H1 (cell line): ENCODE results near the gene TTC24. TPM values are rescaled to one million over a fixed set of nuclear protein-coding genes. Genes with fewer than 3 reads are reported as not detected.
A peak's percentile ranks its signal among the peaks of the same experiment; 100 is the strongest.

ENCODE experiments used
- CBX8 ChIP-seq: fragments of 300-800, 300-1000 bp; sonication (generic); IDR thresholded peaks from 2 replicates; pipeline ENCODE4 v1.7.1; 2016; ENCODE audit warnings: low read depth, low read length, borderline replicate concordance
- CHD2 ChIP-seq: IDR thresholded peaks from 2 replicates; pipeline ENCODE4 v1.6.1; 2012; ENCODE audit warnings: low read length, improper control_type of control experiment
- CREB1 ChIP-seq: IDR thresholded peaks from 2 replicates; pipeline ENCODE4 v1.6.1; 2012; ENCODE audit warnings: inconsistent platforms
- EGR1 ChIP-seq: IDR thresholded peaks from 2 replicates; pipeline ENCODE4 v1.6.1; 2011; ENCODE audit warnings: low read depth, low read length, borderline replicate concordance
- GABPA ChIP-seq: IDR thresholded peaks from 2 replicates; pipeline ENCODE4 v1.6.1; 2011; ENCODE audit warnings: mild to moderate bottlenecking, low read length, moderate library complexity, borderline replicate concordance; ENCODE audit not compliant: insufficient read depth
- HDAC2 ChIP-seq, 2 experiments: fragments of 300-600 bp in 1 of 2; sonication (generic) in 1 of 2; IDR thresholded peaks; 2 replicates each; pipeline ENCODE4 v1.6.1; 2011 to 2012; ENCODE audit warnings: low read depth in 2 of 2, low read length in 2 of 2, mild to moderate bottlenecking in 2 of 2, moderate library complexity in 2 of 2, borderline replicate concordance in 1 of 2, inconsistent platforms in 1 of 2
- JUN ChIP-seq: IDR thresholded peaks from 2 replicates; pipeline ENCODE4 v1.6.1; 2011; ENCODE audit warnings: low read depth, mild to moderate bottlenecking, improper control_type of control experiment, low read length
- KDM1A ChIP-seq: fragments of 200-600, 300-600 bp; sonication (generic); IDR thresholded peaks from 2 replicates; pipeline ENCODE4 v1.7.1; 2016; ENCODE audit warnings: mild to moderate bottlenecking, low read length, borderline replicate concordance
- KDM5A ChIP-seq: fragments of 200-600 bp; IDR thresholded peaks from 2 replicates; pipeline ENCODE4 v1.7.1; 2012; ENCODE audit warnings: mild to moderate bottlenecking, low read length, inconsistent platforms, mixed read lengths
- MAFK ChIP-seq: IDR thresholded peaks from 2 replicates; pipeline ENCODE4 v1.6.1; 2012; ENCODE audit warnings: low read depth, mild to moderate bottlenecking, improper control_type of control experiment, low read length
- NANOG ChIP-seq: IDR thresholded peaks from 2 replicates; pipeline ENCODE4 v1.6.1; 2011; ENCODE audit warnings: low read length, low read depth, mild to moderate bottlenecking, inconsistent platforms; ENCODE audit not compliant: insufficient read depth, poor library complexity, severe bottlenecking
- PHF8 ChIP-seq: fragments of 200-600 bp; sonication (generic); conservative IDR thresholded peaks from 2 replicates; pipeline ENCODE4 v1.7.1; 2012; ENCODE audit warnings: low read depth, mild to moderate bottlenecking, inconsistent platforms, low read length, moderate library complexity
- POLR2A ChIP-seq, 2 experiments: IDR thresholded peaks; 1 replicate in 1 of 2; 2 replicates in 1 of 2; pipeline ENCODE4 v1.6.1; 2011; ENCODE audit warnings: low read depth in 2 of 2, low read length in 2 of 2, mild to moderate bottlenecking in 2 of 2; ENCODE audit errors: control extremely low read depth in 1 of 2
- RBBP5 ChIP-seq: IDR thresholded peaks from 2 replicates; pipeline ENCODE4 v1.7.1; 2012; ENCODE audit warnings: low read depth, mild to moderate bottlenecking, inconsistent platforms, low read length, moderate library complexity, borderline replicate concordance
- RXRA ChIP-seq: IDR thresholded peaks from 2 replicates; pipeline ENCODE4 v1.6.1; 2011; ENCODE audit warnings: low read depth, mild to moderate bottlenecking, low read length, moderate library complexity; ENCODE audit not compliant: insufficient read depth
- SAP30 ChIP-seq: fragments of 300-600 bp; sonication (generic); IDR thresholded peaks from 2 replicates; pipeline ENCODE4 v1.7.1; 2012; ENCODE audit warnings: low read length, moderate library complexity, mild to moderate bottlenecking, inconsistent platforms; ENCODE audit not compliant: insufficient read depth, insufficient replicate concordance
- SIN3A ChIP-seq, 2 experiments: IDR thresholded peaks in 1 of 2; conservative IDR thresholded peaks in 1 of 2; 2 replicates each; pipeline ENCODE4 v1.6.1; 2011 to 2012; ENCODE audit warnings: low read length in 2 of 2, improper control_type of control experiment in 1 of 2, low read depth in 1 of 2, mild to moderate bottlenecking in 1 of 2
- SIX5 ChIP-seq: IDR thresholded peaks from 2 replicates; pipeline ENCODE4 v1.6.1; 2011; ENCODE audit warnings: mild to moderate bottlenecking, low read depth, low read length
- SP2 ChIP-seq: IDR thresholded peaks from 2 replicates; pipeline ENCODE4 v1.6.1; 2012; ENCODE audit warnings: mild to moderate bottlenecking, low read length, inconsistent platforms
- SP4 ChIP-seq: IDR thresholded peaks from 2 replicates; pipeline ENCODE4 v1.6.1; 2012; ENCODE audit warnings: low read length, inconsistent platforms
- TAF1 ChIP-seq: IDR thresholded peaks from 2 replicates; pipeline ENCODE4 v1.6.1; 2011; ENCODE audit warnings: mild to moderate bottlenecking, low read depth, low read length
- TCF12 ChIP-seq: IDR thresholded peaks from 2 replicates; pipeline ENCODE4 v1.6.1; 2011; ENCODE audit warnings: low read depth, mild to moderate bottlenecking, low read length
- TEAD4 ChIP-seq: IDR thresholded peaks from 2 replicates; pipeline ENCODE4 v1.6.1; 2012; ENCODE audit warnings: low read depth, low read length, inconsistent platforms, mixed read lengths
- USF2 ChIP-seq: IDR thresholded peaks from 2 replicates; pipeline ENCODE4 v1.6.1; 2011; ENCODE audit warnings: low read length, improper control_type of control experiment
- polyA plus RNA-seq, 7 experiments: library from polyadenylated mRNA; depleted of rRNA in 3 of 7; stranded (reverse) in 5 of 7; unstranded in 2 of 7; fragments of >200 nt in 5 of 7; fragments of 200-250 nt in 2 of 7; gene quantifications; 1 replicate in 5 of 7; 2 replicates in 1 of 7; 4 replicates in 1 of 7; pipeline versions ENCODE4 v1.2.1 to v1.2.3, GENCODE V29; 2011 to 2013; ENCODE audit warnings: missing spikeins in 2 of 7, mixed read lengths in 2 of 7
- total RNA-seq: library from RNA; stranded (reverse); fragmentation: NEBNext Ultra II Directional; extraction: Animal tissue kit (Norgen Biotek cat#: 25700); gene quantifications from 2 replicates; pipeline ENCODE4 v1.2.1, GENCODE V29; 2021

TTC24 gene
- total and polyA plus RNA-seq, 2 of the 8 experiments (the other 6 are each of a cell fraction or from before 2014, with no cell fraction given): 0.08 TPM; not detected in 1

- TF ChIP-seq MAFK (no peak), USF2 (no peak), TEAD4 (no peak), RXRA (no peak), TAF1 (no peak), CHD2 (no peak; the same call in 1 of the 2 replicates), JUN (no peak), GABPA (peak; percentile 78; the same call in 1 of the 2 replicates), SAP30 (peak; percentile 86), NANOG (no peak), KDM1A (no peak), CREB1 (peak; percentile 72), SP4 (no peak), KDM5A (no peak), TCF12 (no peak), SIX5 (peak; percentile 79), HDAC2 (IDR thresholded peaks at IDR 0.05; ENCODE audit: borderline replicate concordance in 1 of 2, low read depth in 2 of 2, low read length in 2 of 2) (peak in 1 of 2 experiments; percentile 99; a peak in 2 of 4 replicates), POLR2A (IDR thresholded peaks at IDR 0.05; ENCODE audit: control extremely low read depth in 1 of 2, low read depth in 2 of 2, low read length in 2 of 2) (no peak; a peak in 1 of 3 replicates), SIN3A (conservative IDR thresholded peaks at IDR 0.05 in 1 of 2, IDR thresholded peaks at IDR 0.05 in 1 of 2; ENCODE audit: low read depth in 1 of 2, low read length in 2 of 2) (peak; percentile 80 to 99; a peak in 3 of 4 replicates), RBBP5 (0 out of 2 replicates have a peak, but pooled peaks have one; percentile 44), EGR1 (no peak), SP2 (no peak), CBX8 (no peak), PHF8 (peak; percentile 59)
Measured at GRCh38 chr1:156571919-156572662, 7.4 kb upstream of the TTC24 start, which contains the start of gene IQGAP3 (continued).
